ENCODE results near the gene ZNF740. TPM values are rescaled to one million over a fixed set of nuclear protein-coding genes. Genes with fewer than 3 reads are reported as not detected.

The ZNF740 gene
- total RNA-seq, 2 experiments from 2014 or later = 31.6 to 58.2 TPM

GRCh38 chr12:53160000-53160399 is 20.5 kb upstream of the ZNF740 start:
- Histone ChIP-seq H4K20me1 (ENCODE audit: insufficient read depth, low read length) (no peaks in the 10 kb centered on the region), H3K36me3 (ENCODE audit: insufficient read depth, low read length) (no peaks in the 10 kb centered on the region), H3K9me3 (ENCODE audit: low read length) (no peaks in the 10 kb centered on the region), H3K4me2 (ENCODE audit: low read length) (peak overlapping the region; percentile 33; the same call in 1 of the 2 replicates), H3K9me2 (ENCODE audit: insufficient read depth, low read length) (no peaks in the 10 kb centered on the region), H2AFZ (ENCODE audit: low read length) (peak overlapping the region; percentile 71; the same call in 1 of the 2 replicates), H3K4me1 (ENCODE audit: insufficient read depth, low read length, poor library complexity, severe bottlenecking) (peaks cover 11% of the 10 kb centered on the region), H3K27ac (ENCODE audit: low read depth, low read length, poor library complexity, severe bottlenecking) (no peak overlapping the region), H3K4me3 (ENCODE audit: low read depth, low read length, poor library complexity, severe bottlenecking) (no peak overlapping the region), H3K79me2 (ENCODE audit: insufficient read depth, low read depth, low read length) (no peaks in the 10 kb centered on the region)
- TF ChIP-seq CTCF (conservative IDR thresholded peaks at IDR 0.05; ENCODE audit: low read length) = no peak
- no peak for TF ChIP-seq EZH2phosphoT487 (IDR thresholded peaks at IDR 0.05; ENCODE audit: borderline replicate concordance, low read depth, low read length)
- no peak for DNase-seq (ENCODE audit: low spot score)
- CTCF ChIA-PET (ENCODE audit: unreplicated experiment) = interaction anchor here (0.9 to 2.4 kb wide), 8 partner anchors 32 to 161 kb away, joined by 3 to 14 read pairs (median 5); partner anchors contain the start of genes AAAS and ESPL1
- intact Hi-C loops (cut with micrococcal nuclease; ENCODE audit: unreplicated experiment) = loop anchor here (1.0 to 2.0 kb wide), 8 partner anchors 20 to 185 kb away; partner anchors contain the start of genes AAAS, CSAD, ESPL1 and ZNF740
- no TSS peak for BruUV-seq (replicated peaks)
- POLR2A ChIA-PET = interaction anchor here (1.0 to 3.4 kb wide), 7 partner anchors 20 to 185 kb away, joined by 3 to 13 read pairs (median 5); partner anchors contain the start of genes AAAS and ESPL1

- peaks cover 11% of the 10 kb centered on the region for H3K4me1 ChIP-seq (ENCODE audit: insufficient read depth, low read length, poor library complexity, severe bottlenecking)
- H3K9me3 ChIP-seq (ENCODE audit: low read length) = no peaks in the 10 kb centered on the region
- H4K20me1 ChIP-seq (ENCODE audit: insufficient read depth, low read length) = no peaks in the 10 kb centered on the region
- no peak overlapping the region for H3K27ac ChIP-seq (ENCODE audit: low read depth, low read length, poor library complexity, severe bottlenecking)
- H2AFZ ChIP-seq (ENCODE audit: low read length) = no peak overlapping the region
- no TSS peak for BruUV-seq (replicated peaks)
- no peak overlapping the region for H3K4me2 ChIP-seq (ENCODE audit: low read length)
- no peaks in the 10 kb centered on the region for H3K9me2 ChIP-seq (ENCODE audit: insufficient read depth, low read length)
- intact Hi-C loops (cut with micrococcal nuclease; ENCODE audit: unreplicated experiment) = no loop called here
- ChIA-PET CTCF (ENCODE audit: unreplicated experiment) (interaction anchor here (0.6 to 2.4 kb wide), 6 partner anchors 31 to 185 kb away, joined by 3 to 14 read pairs (median 5); partner anchors contain the start of gene AAAS), POLR2A (interaction anchor here (1.9 to 3.0 kb wide), 2 partner anchors 49 to 184 kb away, joined by 6 to 12 read pairs; no protein-coding TSS in a partner anchor)
- no peak for TF ChIP-seq EZH2phosphoT487 (IDR thresholded peaks at IDR 0.05; ENCODE audit: borderline replicate concordance, low read depth, low read length)
- no peak for TF ChIP-seq CTCF (conservative IDR thresholded peaks at IDR 0.05; ENCODE audit: low read length)
- DNase-seq (ENCODE audit: low spot score) = no peak
- no peak overlapping the region for H3K4me3 ChIP-seq (ENCODE audit: low read depth, low read length, poor library complexity, severe bottlenecking)
- no peaks in the 10 kb centered on the region for H3K79me2 ChIP-seq (ENCODE audit: insufficient read depth, low read depth, low read length)
- H3K36me3 ChIP-seq (ENCODE audit: insufficient read depth, low read length) = no peaks in the 10 kb centered on the region
Measured at GRCh38 chr12:53160673-53161072, 19.8 kb upstream of the ZNF740 start.

Measured in OCI-LY7 (cell line).